Glomerular visceral epithelial cell (primary cell): Measurements from ENCODE around the gene KIF26A.

ENCODE experiments used
- DNase-seq: peaks from one replicate; pipeline ENCODE4 v3.0.0-alpha.2; 2016; ENCODE audit errors: extremely low spot score

Gene KIF26A

GRCh38 chr14:104101086-104101621 is 37.2 kb upstream of the KIF26A start:
- no peak for DNase-seq

- DNase-seq: no peak
Observed at GRCh38 chr14:104101651-104102281, 36.6 kb upstream of the KIF26A start.

GRCh38 chr14:104102282-104102914 is 36.0 kb upstream of the KIF26A start:
- DNase-seq: no peak

- no peak for DNase-seq
Observed at GRCh38 chr14:104103061-104103445, 35.3 kb upstream of the KIF26A start.

GRCh38 chr14:104103446-104104075 is 34.8 kb upstream of the KIF26A start:
- DNase-seq: no peak

GRCh38 chr14:104104076-104104901 is 34.1 kb upstream of the KIF26A start:
- DNase-seq: no peak

GRCh38 chr14:104105071-104105821 is 33.1 kb upstream of the KIF26A start:
- no peak for DNase-seq

GRCh38 chr14:104105822-104106470 is 32.4 kb upstream of the KIF26A start:
- DNase-seq: no peak

GRCh38 chr14:104106471-104106991 is 31.9 kb upstream of the KIF26A start:
- DNase-seq: no peak

GRCh38 chr14:104107101-104107581 is 31.2 kb upstream of the KIF26A start:
- no peak for DNase-seq

- no peak for DNase-seq
Observed at GRCh38 chr14:104107611-104108569, 30.5 kb upstream of the KIF26A start.

GRCh38 chr14:104108570-104109541 is 29.5 kb upstream of the KIF26A start:
- no peak for DNase-seq

- no peak for DNase-seq
Observed at GRCh38 chr14:104109731-104110361, 28.5 kb upstream of the KIF26A start.

GRCh38 chr14:104110491-104111209 is 27.7 kb upstream of the KIF26A start:
- no peak for DNase-seq

- DNase-seq: no peak
Observed at GRCh38 chr14:104111301-104112112, 26.9 kb upstream of the KIF26A start.

- no peak for DNase-seq
Observed at GRCh38 chr14:104112113-104112505, 26.3 kb upstream of the KIF26A start.
